IPS DF 6.9 (cell line): ENCODE results near the gene KCNJ11.

Experiments
- DNase-seq: peaks from one replicate; pipeline ENCODE4 v3.0.0-alpha.2; 2013; ENCODE audit warnings: low read depth, low spot score
- H3K27ac ChIP-seq: one replicate; pipeline ENCODE4 v1.5.1; 2013; ENCODE audit warnings: low read length, control low read depth
- H3K27me3 ChIP-seq: 2 replicates; pipeline ENCODE4 v1.6.1; 2013; ENCODE audit warnings: mild to moderate bottlenecking, low read length; ENCODE audit not compliant: control insufficient read depth, insufficient read depth
- H3K36me3 ChIP-seq: 2 replicates; pipeline ENCODE4 v1.6.1; 2013; ENCODE audit warnings: low read length; ENCODE audit not compliant: control insufficient read depth, insufficient read depth
- H3K4me1 ChIP-seq: 2 replicates; pipeline ENCODE4 v1.6.1; 2013; ENCODE audit warnings: low read length; ENCODE audit not compliant: control insufficient read depth, insufficient read depth
- H3K4me3 ChIP-seq: 2 replicates; pipeline ENCODE4 v1.5.1; 2013; ENCODE audit warnings: mild to moderate bottlenecking, low read length
- H3K9me3 ChIP-seq: 2 replicates; pipeline ENCODE4 v1.6.1; 2013; ENCODE audit warnings: low read length, inconsistent platforms; ENCODE audit not compliant: control insufficient read depth, insufficient read depth
- WGBS: extraction: QIAGEN DNeasy Blood & Tissue Kit; methylation state at CpG from one replicate; pipeline ENCODE4 v1.1.7; 2013; ENCODE audit warnings: mixed read lengths, missing lambda C conversion rate; ENCODE audit not compliant: insufficient read length, insufficient coverage; 5-methylcytosine and 5-hydroxymethylcytosine counted together

The KCNJ11 gene

DNA sequence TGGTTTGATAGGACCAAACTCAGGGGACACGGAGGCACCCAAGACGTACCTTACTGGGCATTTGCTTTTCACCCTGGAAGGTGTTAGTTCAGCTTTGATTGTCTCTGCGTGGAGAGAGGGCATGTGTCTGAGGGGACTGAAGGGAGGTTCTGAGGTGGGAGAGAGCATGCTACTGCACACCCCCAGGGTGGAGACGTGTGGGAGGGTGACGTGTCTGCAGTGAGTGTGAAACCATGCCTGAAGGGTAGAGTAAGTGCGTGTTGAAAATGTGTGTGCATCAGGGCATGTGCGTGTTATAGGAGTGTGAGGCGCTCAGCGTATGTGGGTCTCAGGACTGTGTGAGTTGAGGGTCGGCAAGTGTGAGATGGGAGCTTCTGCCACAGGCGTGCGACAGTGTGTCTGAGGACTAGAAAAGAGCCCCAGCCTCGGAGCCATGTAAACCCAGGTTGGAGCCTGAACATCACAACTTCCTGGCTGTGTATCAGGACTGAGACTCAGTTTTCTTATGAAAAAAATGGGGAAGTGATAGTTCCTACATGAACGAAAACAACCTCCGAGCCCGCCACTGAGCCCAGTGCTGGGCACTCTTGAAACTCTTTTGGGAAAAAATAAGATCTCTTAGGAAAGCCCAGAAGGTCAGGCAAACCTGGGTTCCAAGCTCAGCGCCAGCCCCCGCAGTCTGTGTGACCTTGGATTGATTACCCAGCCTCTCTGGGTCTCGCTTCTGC, 11.8 kb upstream of the KCNJ11 start:
- Histone ChIP-seq H3K27me3 (no peaks in the 10 kb centered on the region), H3K9me3 (no peaks in the 10 kb centered on the region), H3K4me1 (no peaks in the 10 kb centered on the region), H3K36me3 (no peaks in the 10 kb centered on the region), H3K4me3 (no peak overlapping the region), H3K27ac (no peak overlapping the region)
- no CpG with 5 or more reads among the region's 19 CpGs for WGBS
- no peak for DNase-seq

GRCh38 chr11:17399236-17399635, 10.8 kb upstream of the KCNJ11 start:
- no peaks in the 10 kb centered on the region for H3K27me3 ChIP-seq
- H3K4me3 ChIP-seq = no peak overlapping the region
- H3K27ac ChIP-seq = no peak overlapping the region
- H3K36me3 ChIP-seq = no peaks in the 10 kb centered on the region
- DNase-seq = no peak
- H3K9me3 ChIP-seq = no peaks in the 10 kb centered on the region
- H3K4me1 ChIP-seq = no peaks in the 10 kb centered on the region

- no peak for DNase-seq
- Histone ChIP-seq H3K36me3 (no peaks in the 10 kb centered on the region), H3K4me3 (no peak overlapping the region), H3K4me1 (no peaks in the 10 kb centered on the region), H3K27ac (no peak overlapping the region), H3K27me3 (no peaks in the 10 kb centered on the region), H3K9me3 (no peaks in the 10 kb centered on the region)
- WGBS = no CpG with 5 or more reads among the region's 14 CpGs
Measured at GRCh38 chr11:17397311-17398002, 9.0 kb upstream of the KCNJ11 start.

- no peak overlapping the region for H3K27ac ChIP-seq
- no peaks in the 10 kb centered on the region for H3K9me3 ChIP-seq
- no peaks in the 10 kb centered on the region for H3K4me1 ChIP-seq
- no peaks in the 10 kb centered on the region for H3K36me3 ChIP-seq
- H3K27me3 ChIP-seq = no peaks in the 10 kb centered on the region
- no peak overlapping the region for H3K4me3 ChIP-seq
- WGBS = no CpG with 5 or more reads among the region's 22 CpGs
- DNase-seq = no peak
Measured at GRCh38 chr11:17396598-17397310, 8.3 kb upstream of the KCNJ11 start.

DNA sequence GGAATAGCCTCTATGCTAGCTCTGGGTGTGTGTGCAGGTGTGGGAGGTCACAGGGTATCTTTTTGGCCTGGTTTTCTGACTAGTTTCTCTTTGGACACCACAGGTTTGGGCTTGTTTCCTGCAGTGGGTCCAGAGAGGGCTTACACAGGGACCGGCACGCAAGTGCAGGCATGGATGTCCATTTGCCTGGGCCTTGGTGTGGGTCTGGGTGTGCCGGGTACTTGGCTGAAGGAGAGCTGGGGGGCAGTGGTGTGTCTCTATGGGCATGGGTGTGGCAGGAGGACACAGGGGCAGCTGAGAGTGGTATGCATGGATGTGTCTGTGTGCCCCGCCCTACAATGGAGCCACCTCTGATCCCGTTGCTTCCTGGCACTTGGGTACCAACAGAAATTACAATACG, 7.5 kb upstream of the KCNJ11 start:
- WGBS = no CpG with 5 or more reads among the region's 6 CpGs
- Histone ChIP-seq H3K27me3 (no peaks in the 10 kb centered on the region), H3K27ac (no peak overlapping the region), H3K4me1 (no peaks in the 10 kb centered on the region), H3K9me3 (no peaks in the 10 kb centered on the region), H3K36me3 (no peaks in the 10 kb centered on the region), H3K4me3 (no peak overlapping the region)
- DNase-seq = no peak

DNA sequence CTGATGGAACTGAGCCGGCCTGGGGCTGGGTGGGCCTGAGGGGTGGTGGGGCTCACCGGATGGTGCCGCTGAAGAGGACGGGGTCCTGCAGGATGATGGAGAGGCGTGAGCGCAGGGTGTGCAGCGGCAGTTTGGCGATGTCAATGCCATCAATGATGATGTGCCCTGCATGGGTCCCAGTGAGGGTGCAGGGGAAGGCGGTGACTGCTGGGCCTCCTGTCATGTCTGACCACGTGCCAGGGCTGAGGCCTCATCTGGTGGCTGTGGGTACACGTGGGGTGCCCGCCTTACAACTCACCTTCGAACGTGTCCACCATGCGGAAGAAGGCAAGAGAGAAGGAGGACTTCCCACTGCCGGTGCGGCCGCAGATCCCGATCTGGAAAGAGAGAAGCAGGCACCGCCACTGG, 7.1 kb upstream of the KCNJ11 start:
- Histone ChIP-seq H3K27me3 (no peaks in the 10 kb centered on the region), H3K4me1 (no peaks in the 10 kb centered on the region), H3K4me3 (no peak overlapping the region), H3K27ac (no peak overlapping the region), H3K36me3 (no peaks in the 10 kb centered on the region), H3K9me3 (no peaks in the 10 kb centered on the region)
- no CpG with 5 or more reads among the region's 20 CpGs for WGBS
- no peak for DNase-seq

- no peaks in the 10 kb centered on the region for H3K4me1 ChIP-seq
- DNase-seq = no peak
- WGBS = no CpG with 5 or more reads among the region's 10 CpGs
- H3K9me3 ChIP-seq = no peaks in the 10 kb centered on the region
- no peak overlapping the region for H3K4me3 ChIP-seq
- H3K27ac ChIP-seq = no peak overlapping the region
- no peaks in the 10 kb centered on the region for H3K27me3 ChIP-seq
- H3K36me3 ChIP-seq = no peaks in the 10 kb centered on the region
Measured at GRCh38 chr11:17394743-17395390, 6.4 kb upstream of the KCNJ11 start.

DNA sequence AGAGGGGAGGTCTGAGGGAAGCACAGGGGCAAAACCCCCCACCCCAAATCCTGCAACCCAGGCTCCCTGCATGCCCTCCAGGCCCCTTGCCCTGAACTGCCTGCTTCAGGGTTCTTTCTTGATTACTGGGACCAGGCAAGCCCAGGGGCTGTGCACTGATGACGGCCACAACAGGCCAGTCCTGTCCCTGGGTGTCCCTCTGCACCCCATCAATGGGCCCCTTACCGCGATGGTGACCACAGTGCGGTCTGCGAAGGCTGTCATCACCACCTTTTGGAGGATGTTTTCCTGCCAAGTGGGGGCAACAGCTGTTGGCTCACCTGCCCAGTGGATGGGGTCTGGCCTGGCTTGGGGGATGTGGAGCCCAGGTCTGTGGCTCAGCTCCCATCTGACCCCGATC, 5.0 kb upstream of the KCNJ11 start:
- H3K9me3 ChIP-seq = no peaks in the 10 kb centered on the region
- H3K27me3 ChIP-seq = no peaks in the 10 kb centered on the region
- H3K27ac ChIP-seq = no peak overlapping the region
- DNase-seq = no peak
- no CpG with 5 or more reads among the region's 6 CpGs for WGBS
- H3K4me1 ChIP-seq = no peaks in the 10 kb centered on the region
- no peak overlapping the region for H3K4me3 ChIP-seq
- no peaks in the 10 kb centered on the region for H3K36me3 ChIP-seq

GRCh38 chr11:17392872-17393271, 4.4 kb upstream of the KCNJ11 start:
- Histone ChIP-seq H3K4me1 (no peaks in the 10 kb centered on the region), H3K9me3 (no peaks in the 10 kb centered on the region), H3K36me3 (no peaks in the 10 kb centered on the region; the same call in 1 of the 2 replicates), H3K4me3 (no peak overlapping the region), H3K27me3 (no peaks in the 10 kb centered on the region), H3K27ac (no peak overlapping the region)
- no peak for DNase-seq
- WGBS = no CpG with 5 or more reads among the region's 14 CpGs

- Histone ChIP-seq H3K9me3 (no peaks in the 10 kb centered on the region), H3K4me1 (no peaks in the 10 kb centered on the region), H3K36me3 (no peaks in the 10 kb centered on the region; the same call in none of the 2 replicates), H3K27ac (no peak overlapping the region), H3K27me3 (no peaks in the 10 kb centered on the region), H3K4me3 (no peak overlapping the region)
- no peak for DNase-seq
- no CpG with 5 or more reads among the region's 3 CpGs for WGBS
Measured at GRCh38 chr11:17391493-17392355, 3.3 kb upstream of the KCNJ11 start.
